Memory B cell (primary cell): ENCODE results near the gene MFSD6.
"Not testable (repeated sequence)": the region's sequence is repeated elsewhere in the genome, so short reads cannot be mapped to it uniquely, and the experiment has no call there.

Experiments
- ATAC-seq: fragments of 150-1000 bp; cut with Tn5 transposase; 2 replicates; pipeline ENCODE4 v1.10.0; 2021; ENCODE audit warnings: low read depth, mild to moderate bottlenecking, moderate library complexity
- DNase-seq, 2 donors: peaks; one replicate each; pipeline ENCODE4 v3.0.0; 2022; ENCODE audit warnings: low spot score in 2 of 2
- H3K27ac Mint-ChIP-seq: one replicate; pipeline ENCODE4 v1.8.0; 2022; ENCODE audit warnings: mild to moderate bottlenecking, moderate library complexity, mixed read lengths
- H3K27me3 Mint-ChIP-seq: one replicate; pipeline ENCODE4 v1.8.0; 2022; ENCODE audit warnings: mixed read lengths
- H3K36me3 Mint-ChIP-seq: one replicate; pipeline ENCODE4 v1.8.0; 2022; ENCODE audit warnings: mild to moderate bottlenecking, mixed read lengths
- H3K4me1 Mint-ChIP-seq: one replicate; pipeline ENCODE4 v1.8.0; 2022; ENCODE audit warnings: mixed read lengths
- H3K4me3 Mint-ChIP-seq: one replicate; pipeline ENCODE4 v1.8.0; 2022; ENCODE audit warnings: mild to moderate bottlenecking, moderate library complexity, mixed read lengths
- H3K9me3 Mint-ChIP-seq: one replicate; pipeline ENCODE4 v1.8.0; 2022; ENCODE audit warnings: mixed read lengths

MFSD6 gene

DNA sequence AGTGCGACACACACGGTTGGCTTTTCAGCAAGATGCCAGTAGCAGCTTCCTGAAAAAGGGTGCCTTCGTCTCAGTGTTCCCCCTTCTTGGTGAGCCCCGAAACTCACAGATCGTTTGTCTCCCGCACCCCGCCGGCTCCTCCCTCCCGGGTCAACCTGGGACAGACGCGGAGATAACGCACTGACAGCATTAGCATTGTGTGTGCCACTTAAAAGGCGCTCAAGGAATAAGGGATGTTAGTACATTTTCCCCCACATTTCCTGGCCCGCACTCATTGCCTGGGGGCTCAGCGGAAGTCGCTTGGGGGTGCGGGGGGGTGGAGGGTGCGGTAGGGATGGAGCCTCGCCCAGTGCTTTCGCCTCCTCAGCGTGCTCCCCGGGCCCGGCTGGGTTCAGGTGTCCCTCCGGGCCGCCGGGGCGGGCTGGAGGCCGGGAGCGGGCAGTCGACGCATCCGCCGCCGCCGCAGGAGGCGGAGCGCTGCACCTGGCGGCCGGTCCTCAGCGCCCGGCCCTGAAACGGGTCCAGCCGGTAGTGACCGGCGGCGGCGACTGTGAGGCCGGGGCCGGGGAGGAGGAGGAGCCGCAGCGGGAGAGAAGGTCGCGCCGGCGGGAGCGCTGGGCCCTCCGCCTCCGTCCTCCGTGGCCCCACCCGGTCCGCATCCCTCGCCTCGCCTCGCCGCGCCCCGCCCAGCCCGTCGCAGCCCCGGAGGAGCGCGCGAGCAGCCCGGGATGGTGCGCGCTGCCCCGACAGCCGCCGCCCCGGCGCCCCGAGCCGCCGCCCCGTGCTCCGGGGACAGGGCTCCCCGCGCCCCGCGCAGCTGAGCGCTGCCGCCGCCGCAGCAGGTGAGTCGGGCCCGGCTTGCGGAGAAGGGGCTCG, at the start of gene MFSD6:
TSS of gene MFSD6 (plus strand) at position 694 of the 876 bp plus-strand sequence. CDS start 27,675 bp downstream, outside the sequence.
- peak; percentile 57 for ATAC-seq
- peak within 1 kb of the TSS; percentile 83 for H3K4me3 Mint-ChIP-seq

DNA sequence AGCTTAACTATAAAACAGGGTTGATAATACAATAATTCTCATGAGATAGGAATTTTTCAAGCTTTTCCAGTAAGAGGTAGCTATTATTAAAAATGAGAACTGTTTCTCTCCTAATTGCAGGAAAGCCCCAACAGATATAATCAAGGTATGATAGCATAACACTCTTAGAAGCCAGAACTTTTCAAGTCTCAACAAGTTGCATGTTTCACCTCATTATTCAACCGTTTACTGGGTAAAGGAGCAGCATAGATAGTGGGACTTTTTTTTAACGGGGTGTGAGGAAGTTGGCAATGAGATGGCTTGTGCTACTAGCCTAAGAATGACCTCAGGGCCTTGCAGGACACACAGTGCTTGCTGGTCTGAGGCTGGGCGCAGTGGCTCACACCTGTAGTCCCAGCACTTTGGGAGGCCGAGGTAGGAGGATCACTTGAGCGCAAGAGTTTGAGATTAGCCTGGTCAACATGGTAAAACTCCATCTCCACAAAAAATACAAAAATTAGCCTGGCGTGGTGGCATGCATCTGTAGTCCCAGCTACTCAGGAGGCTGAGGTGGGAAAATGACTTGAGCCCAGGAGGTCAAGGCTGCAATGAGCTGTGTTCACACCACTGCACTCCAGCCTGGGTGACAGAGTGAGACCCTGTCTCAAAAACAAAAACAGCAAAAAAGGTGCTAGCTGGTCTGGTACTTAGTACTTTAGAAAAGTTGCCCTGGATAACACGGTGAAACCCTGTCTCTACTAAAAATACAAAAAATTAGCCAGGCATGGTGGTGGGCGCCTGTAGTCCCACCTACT, 49.3 kb upstream of the MFSD6 start:
- H3K4me1 Mint-ChIP-seq, H3K27me3 Mint-ChIP-seq, H3K9me3 Mint-ChIP-seq, ATAC-seq, DNase-seq, H3K36me3 Mint-ChIP-seq, H3K4me3 Mint-ChIP-seq: not testable (repeated sequence)
- H3K27ac Mint-ChIP-seq, result peak overlapping the region; percentile 93

More for the DNA sequence above, at the start of gene MFSD6:
- Mint-ChIP-seq H3K9me3 (no peaks in the 10 kb centered on the region), H3K36me3 (no peaks in the 10 kb centered on the region), H3K4me1 (peaks cover 8% of the 10 kb centered on the region), H3K27ac (peak within 1 kb of the TSS; percentile 89), H3K27me3 (no peaks in the 10 kb centered on the region)
- DNase-seq, result peak; percentile 65 to 71

DNA sequence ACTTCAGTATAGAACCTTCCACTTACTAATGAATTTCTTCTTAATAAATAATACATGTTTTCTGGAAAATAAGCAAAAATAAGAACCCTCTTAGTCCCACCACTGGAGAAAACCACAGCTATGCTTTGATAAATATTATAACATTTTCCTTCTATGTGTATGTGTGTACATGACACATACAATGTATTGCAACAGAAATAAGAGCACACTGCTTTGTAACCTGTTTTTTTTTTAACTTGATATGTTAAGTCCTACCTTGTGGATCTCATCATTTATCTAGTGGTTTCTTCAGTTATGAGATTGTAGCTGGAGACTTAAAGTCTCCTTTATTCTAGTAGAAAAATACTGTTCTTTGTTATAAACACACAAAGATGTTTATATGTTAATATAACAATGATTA, 47.6 kb upstream of the MFSD6 start:
- no peak for DNase-seq
- Mint-ChIP-seq H3K9me3 (no peaks in the 10 kb centered on the region), H3K4me3 (peak overlapping the region; percentile 29), H3K27ac (peak overlapping the region; percentile 93), H3K36me3 (no peaks in the 10 kb centered on the region), H3K4me1 (peaks cover 6% of the 10 kb centered on the region), H3K27me3 (no peaks in the 10 kb centered on the region)
- ATAC-seq, result no peak

DNA sequence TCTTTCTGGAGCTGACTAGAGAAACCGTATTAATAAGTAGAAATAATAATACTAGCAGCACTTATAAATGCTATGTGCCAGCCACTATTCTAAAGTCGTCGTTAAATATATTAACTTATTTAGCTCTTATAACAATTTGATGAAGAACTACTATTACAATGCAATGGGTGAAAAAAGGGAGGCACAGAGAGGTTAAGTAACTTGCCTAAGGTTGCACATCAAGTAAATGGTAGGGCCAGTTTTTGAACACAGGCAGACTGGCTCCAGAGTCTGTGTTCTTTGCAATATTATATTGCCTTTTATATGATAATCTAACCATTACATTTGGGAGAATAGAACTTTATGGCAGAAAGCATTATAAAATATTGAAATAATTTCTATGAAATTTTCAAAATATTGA, 47.2 kb upstream of the MFSD6 start:
- Mint-ChIP-seq H3K27ac (no peak overlapping the region), H3K27me3 (no peaks in the 10 kb centered on the region), H3K4me3 (no peak overlapping the region), H3K4me1 (peaks cover 6% of the 10 kb centered on the region), H3K36me3 (no peaks in the 10 kb centered on the region), H3K9me3 (no peaks in the 10 kb centered on the region)
- DNase-seq, result no peak
- no peak for ATAC-seq

DNA sequence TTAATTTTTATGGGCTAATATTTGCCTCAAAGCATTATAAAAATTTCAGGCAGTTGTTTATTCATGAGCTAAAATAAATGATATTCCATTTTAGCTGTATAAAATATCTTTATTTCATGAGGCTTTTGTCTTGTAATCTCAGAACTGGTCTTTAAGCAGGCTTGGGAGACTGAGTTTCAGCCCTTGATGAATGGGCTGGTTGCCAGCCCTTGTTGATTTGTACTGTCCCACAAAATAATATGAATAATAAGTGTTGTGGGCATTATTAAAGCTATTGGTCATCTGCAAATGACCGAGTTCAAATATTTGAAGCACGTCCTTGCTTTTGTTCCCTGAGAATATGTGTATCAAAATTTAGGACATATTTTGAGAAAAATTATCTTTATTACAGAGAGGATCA, 46.6 kb upstream of the MFSD6 start:
- H3K9me3 Mint-ChIP-seq, result no peaks in the 10 kb centered on the region
- DNase-seq, result no peak
- ATAC-seq, result no peak
- H3K4me3 Mint-ChIP-seq, result no peak overlapping the region
- no peaks in the 10 kb centered on the region for H3K36me3 Mint-ChIP-seq
- no peaks in the 10 kb centered on the region for H3K27me3 Mint-ChIP-seq
- H3K4me1 Mint-ChIP-seq, result peaks cover 6% of the 10 kb centered on the region
- no peak overlapping the region for H3K27ac Mint-ChIP-seq

DNA sequence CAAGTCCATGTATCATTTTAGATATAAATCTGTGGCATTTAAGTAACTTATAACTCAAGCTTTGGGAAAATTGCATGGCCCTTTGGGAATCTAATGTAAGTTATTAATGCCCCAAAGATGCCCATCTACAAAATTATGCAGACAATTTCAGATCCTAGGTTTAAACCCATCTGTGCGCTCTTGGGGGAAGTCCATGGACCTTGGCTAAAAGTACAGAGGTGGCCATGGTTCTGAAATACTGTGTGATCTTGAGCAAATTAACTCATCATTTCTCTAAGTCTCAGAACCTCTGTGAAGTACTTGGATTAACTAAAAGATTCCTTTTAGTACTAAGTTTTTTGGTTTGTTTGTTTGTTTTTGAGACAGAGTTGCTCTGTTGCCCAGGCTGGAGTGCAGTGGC, 45.3 kb upstream of the MFSD6 start:
- ATAC-seq, result no peak
- H3K27me3 Mint-ChIP-seq, result no peaks in the 10 kb centered on the region
- DNase-seq, result no peak
- H3K4me3 Mint-ChIP-seq, result no peak overlapping the region
- no peaks in the 10 kb centered on the region for H3K9me3 Mint-ChIP-seq
- H3K27ac Mint-ChIP-seq, result no peak overlapping the region
- H3K4me1 Mint-ChIP-seq, result peaks cover 6% of the 10 kb centered on the region
- no peaks in the 10 kb centered on the region for H3K36me3 Mint-ChIP-seq

DNA sequence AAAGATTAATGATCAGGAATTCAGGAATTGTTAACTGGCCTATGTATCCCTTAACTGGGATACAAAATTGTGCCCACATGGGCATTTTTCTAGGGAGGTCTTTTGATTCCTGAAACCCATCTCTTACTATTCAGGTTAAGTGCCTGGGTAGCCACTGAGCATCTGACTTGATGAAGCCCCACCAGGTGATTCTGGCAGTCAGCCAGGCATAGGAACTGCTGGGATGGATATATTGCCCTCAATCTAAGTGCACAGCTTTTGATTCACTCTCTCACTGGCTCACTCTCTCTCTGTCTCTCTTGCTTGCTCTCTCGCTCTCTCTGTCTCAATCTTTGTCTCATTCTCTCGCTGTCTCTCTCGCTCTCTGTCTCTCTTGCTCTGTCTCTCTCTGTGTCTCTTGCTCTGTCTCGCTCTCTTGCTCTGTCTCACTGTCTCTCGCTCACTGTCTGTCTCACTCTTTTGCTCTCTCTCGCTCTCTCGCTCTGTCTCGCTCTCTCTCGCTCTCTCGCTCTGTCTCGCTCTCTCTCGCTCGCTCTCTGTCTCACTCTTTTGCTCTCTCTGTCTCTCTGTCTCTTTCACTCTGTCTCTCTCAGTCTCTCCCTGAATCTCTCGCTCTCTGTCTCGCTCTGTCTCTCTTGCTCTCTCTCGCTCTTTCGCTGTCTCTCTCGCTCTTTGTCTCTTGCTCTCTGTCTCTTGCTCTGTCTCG, 42.5 kb upstream of the MFSD6 start:
- H3K36me3 Mint-ChIP-seq, result peaks cover 4% of the 10 kb centered on the region
- H3K4me1 Mint-ChIP-seq, result no peaks in the 10 kb centered on the region
- no peak for ATAC-seq

DNA sequence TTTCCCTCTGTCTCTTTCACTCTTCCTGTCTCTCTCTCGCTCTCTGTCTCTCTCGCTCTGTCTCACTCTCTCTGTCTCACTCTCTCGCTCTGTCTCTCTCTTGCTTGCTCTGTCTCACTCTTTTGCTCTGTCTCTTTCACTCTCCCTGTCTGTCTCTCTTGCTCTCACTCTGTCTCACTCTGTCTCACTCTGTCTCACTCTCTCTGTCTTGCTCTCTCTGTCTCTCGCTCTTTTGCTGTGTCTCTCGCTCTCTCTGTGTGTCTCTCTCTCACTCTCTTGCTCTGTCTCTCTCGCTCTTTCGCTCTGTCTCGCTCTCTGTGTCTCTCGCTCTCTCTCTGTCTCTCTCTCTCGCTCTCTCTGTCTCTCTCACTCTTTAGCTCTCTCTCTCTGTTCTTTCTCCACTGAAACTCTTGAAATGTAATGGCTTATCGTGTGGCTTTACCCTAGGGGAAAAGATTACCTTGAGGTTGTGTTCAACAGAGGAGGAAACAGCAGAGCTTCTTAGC, 41.9 kb upstream of the MFSD6 start:
- no peak for DNase-seq
- Mint-ChIP-seq H3K27ac (no peak overlapping the region), H3K9me3 (no peaks in the 10 kb centered on the region), H3K4me1 (no peaks in the 10 kb centered on the region), H3K27me3 (no peaks in the 10 kb centered on the region), H3K4me3 (no peak overlapping the region), H3K36me3 (peaks cover 4% of the 10 kb centered on the region)
- ATAC-seq, result no peak

More for the DNA sequence above, 42.5 kb upstream of the MFSD6 start:
- Mint-ChIP-seq H3K9me3 (no peaks in the 10 kb centered on the region), H3K4me3 (no peak overlapping the region), H3K27me3 (no peaks in the 10 kb centered on the region), H3K27ac (no peak overlapping the region)
- no peak for DNase-seq

DNA sequence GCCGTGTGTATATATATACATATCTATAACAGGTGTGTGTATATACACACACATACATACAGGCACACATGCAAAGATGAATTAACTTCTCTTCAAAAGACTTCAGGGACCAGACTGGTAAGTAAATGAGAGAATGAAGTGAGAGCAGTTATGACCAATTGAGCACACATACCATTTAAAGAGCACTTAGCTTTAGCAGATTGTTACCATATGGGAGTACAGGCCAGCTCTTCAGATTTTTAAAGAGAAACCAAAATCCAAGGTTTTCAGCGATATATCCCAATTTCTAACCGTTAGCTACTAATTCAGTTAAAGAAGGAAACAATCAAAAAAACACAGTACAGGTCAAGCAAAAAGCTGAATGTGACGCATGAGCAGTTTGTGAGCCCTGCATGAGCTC, 41.1 kb upstream of the MFSD6 start:
- no peak overlapping the region for H3K4me3 Mint-ChIP-seq
- no peak for DNase-seq
- no peak for ATAC-seq
- H3K27me3 Mint-ChIP-seq, result no peaks in the 10 kb centered on the region
- H3K27ac Mint-ChIP-seq, result no peak overlapping the region
- peaks cover 4% of the 10 kb centered on the region for H3K36me3 Mint-ChIP-seq
- no peaks in the 10 kb centered on the region for H3K9me3 Mint-ChIP-seq
- no peaks in the 10 kb centered on the region for H3K4me1 Mint-ChIP-seq

DNA sequence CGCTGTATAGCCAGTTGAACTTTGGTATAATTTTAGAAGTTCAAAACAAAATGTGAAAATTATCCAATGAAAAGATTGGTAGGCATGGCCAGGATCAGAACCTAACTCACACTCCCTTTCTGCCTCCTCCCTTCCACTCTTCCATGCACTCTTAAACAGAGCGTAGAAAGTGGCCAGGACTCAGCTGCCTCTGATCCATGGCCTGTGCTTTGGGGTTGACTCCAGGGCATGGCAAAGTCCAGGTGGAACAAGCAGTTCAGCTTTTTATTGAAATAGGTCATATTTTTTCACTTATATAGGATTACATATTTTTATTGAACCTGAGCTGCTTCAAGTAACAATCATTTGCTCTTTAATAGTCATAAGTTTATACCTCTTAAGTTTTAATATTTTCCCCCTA, 38.5 kb upstream of the MFSD6 start:
- no peaks in the 10 kb centered on the region for H3K27me3 Mint-ChIP-seq
- no peaks in the 10 kb centered on the region for H3K4me1 Mint-ChIP-seq
- no peak overlapping the region for H3K27ac Mint-ChIP-seq
- H3K36me3 Mint-ChIP-seq, result peaks cover 4% of the 10 kb centered on the region
- no peaks in the 10 kb centered on the region for H3K9me3 Mint-ChIP-seq
- H3K4me3 Mint-ChIP-seq, result no peak overlapping the region
- ATAC-seq (no peak), DNase-seq (no peak)

DNA sequence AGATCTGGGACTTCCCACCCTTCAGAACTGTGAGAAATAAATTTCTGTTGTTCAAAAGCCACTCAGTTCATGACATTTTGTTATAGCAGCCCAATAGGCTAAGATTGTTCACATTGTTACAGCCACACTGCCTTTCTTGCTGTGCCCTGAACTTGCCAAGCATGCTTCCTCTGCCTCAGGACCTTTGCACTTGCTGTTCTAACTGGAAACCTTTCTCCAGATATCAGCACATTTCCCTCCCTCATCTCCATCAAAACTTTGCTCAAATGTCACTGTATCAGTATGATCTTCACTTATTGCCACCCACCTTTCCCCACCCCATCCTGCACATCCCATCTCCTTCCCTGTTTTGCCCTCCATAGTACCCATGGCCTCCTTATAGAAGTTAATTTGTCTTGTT, 32.1 kb upstream of the MFSD6 start:
- H3K27ac Mint-ChIP-seq, result no peak overlapping the region
- ATAC-seq (no peak), DNase-seq (no peak)
- H3K9me3 Mint-ChIP-seq, result peaks cover 1% of the 10 kb centered on the region
- no peaks in the 10 kb centered on the region for H3K4me1 Mint-ChIP-seq
- no peaks in the 10 kb centered on the region for H3K36me3 Mint-ChIP-seq
- H3K27me3 Mint-ChIP-seq, result no peaks in the 10 kb centered on the region
- H3K4me3 Mint-ChIP-seq, result no peak overlapping the region

DNA sequence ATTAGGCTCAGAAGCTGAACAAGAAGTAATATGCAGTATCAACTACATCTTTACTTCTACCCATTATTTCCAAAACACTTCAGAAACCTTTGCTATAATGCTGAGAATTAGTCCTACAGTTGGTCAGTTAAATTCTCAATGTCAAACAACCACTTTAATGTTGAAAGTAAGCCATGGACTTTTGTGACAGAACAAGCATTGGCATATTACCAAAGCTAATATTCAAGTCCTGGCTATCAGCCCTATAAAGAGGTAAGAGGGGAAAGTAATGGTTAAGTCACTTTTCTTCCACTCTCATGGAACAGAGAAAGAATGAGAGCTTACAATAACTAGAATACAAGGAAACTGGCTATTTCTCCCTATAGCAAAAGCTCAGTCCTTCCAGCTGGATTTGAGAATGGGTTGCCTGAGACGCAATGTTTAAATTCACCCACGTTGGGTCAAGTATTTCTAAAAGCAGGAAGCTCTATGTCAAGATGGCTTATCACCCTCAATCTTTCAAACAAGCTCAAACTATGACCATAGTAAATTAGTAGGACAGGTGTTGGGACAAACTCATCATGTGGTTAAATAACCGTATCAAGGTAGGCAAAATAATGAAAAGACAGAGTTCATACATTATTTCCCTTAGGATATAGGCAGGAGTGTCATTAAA, 31.4 kb upstream of the MFSD6 start:
- no peak for DNase-seq
- no peaks in the 10 kb centered on the region for H3K27me3 Mint-ChIP-seq
- no peak for ATAC-seq
- H3K36me3 Mint-ChIP-seq, result no peaks in the 10 kb centered on the region
- H3K4me1 Mint-ChIP-seq, result no peaks in the 10 kb centered on the region
- H3K9me3 Mint-ChIP-seq, result peaks cover 1% of the 10 kb centered on the region
- no peak overlapping the region for H3K4me3 Mint-ChIP-seq
- H3K27ac Mint-ChIP-seq, result no peak overlapping the region

DNA sequence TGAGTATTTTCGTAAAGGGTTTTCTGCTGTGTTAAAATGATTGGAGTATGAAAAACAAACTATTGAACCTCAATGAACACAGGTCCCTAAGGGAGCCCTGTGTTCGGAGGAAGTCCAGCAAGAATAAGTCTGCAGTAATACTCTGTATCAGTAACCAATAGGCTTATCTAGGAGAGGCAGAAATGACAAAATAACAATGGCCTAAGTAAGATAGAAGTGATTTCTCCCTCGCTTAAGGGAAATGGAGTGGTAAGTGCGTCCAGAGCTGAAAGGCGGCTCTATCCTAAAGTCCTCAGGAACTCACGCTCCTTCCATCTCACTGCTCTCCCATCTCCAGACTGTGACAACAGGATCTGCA, 29.3 kb upstream of the MFSD6 start:
- DNase-seq (no peak), ATAC-seq (no peak)
- no peak overlapping the region for H3K4me3 Mint-ChIP-seq
- H3K4me1 Mint-ChIP-seq, result peaks cover 2% of the 10 kb centered on the region
- no peak overlapping the region for H3K27ac Mint-ChIP-seq
- no peaks in the 10 kb centered on the region for H3K36me3 Mint-ChIP-seq
- peaks cover 1% of the 10 kb centered on the region for H3K9me3 Mint-ChIP-seq
- H3K27me3 Mint-ChIP-seq, result no peaks in the 10 kb centered on the region
